Tibial nerve (tissue), 4 donors: ENCODE measurements around the gene ZNF747. TPM values are rescaled to one million over a fixed set of nuclear protein-coding genes. Genes with fewer than 3 reads are reported as not detected.

Experiments used
- DNase-seq, 2 donors: peaks; one replicate each; pipeline ENCODE4 v3.0.0-alpha.2; 2019; ENCODE audit warnings: low spot score in 2 of 2
- H3K27ac ChIP-seq, 4 donors: fragments of 200-600 bp; sonication (generic) in 3 of 4; one replicate each; pipeline ENCODE4 v1.5.1; 2017 to 2019; ENCODE audit warnings: mild to moderate bottlenecking in 1 of 4
- H3K27me3 ChIP-seq, 2 donors: fragments of 200-600 bp; sonication (generic) in 1 of 2; one replicate each; pipeline versions ENCODE4 v1.5.1 to v1.6.0; 2017 to 2019
- H3K36me3 ChIP-seq, 3 donors: fragments of 200-600 bp; sonication (generic); one replicate each; pipeline ENCODE4 v1.5.1; 2018 to 2019
- H3K4me1 ChIP-seq, 4 donors: fragments of 200-600 bp; sonication (generic) in 3 of 4; one replicate each; pipeline ENCODE4 v1.5.1; 2017 to 2019
- H3K4me3 ChIP-seq, 4 donors: fragments of 200-600 bp; sonication (generic) in 3 of 4; one replicate each; pipeline ENCODE4 v1.5.1; 2017 to 2019; ENCODE audit warnings: mild to moderate bottlenecking in 1 of 4, moderate library complexity in 1 of 4
- H3K9me3 ChIP-seq, 4 donors: fragments of 200-600 bp; sonication (generic) in 3 of 4; one replicate each; pipeline ENCODE4 v1.5.1; 2017 to 2019
- EP300 ChIP-seq, 2 donors: sonication (generic); formaldehyde crosslinking; IDR thresholded peaks; one replicate each; pipeline ENCODE4 v1.6.1; 2017; ENCODE audit warnings: antibody characterized with exemption in 2 of 2, mild to moderate bottlenecking in 1 of 2
- POLR2A ChIP-seq, 2 donors: fragments of 450-650 bp; IDR thresholded peaks; one replicate each; pipeline ENCODE4 v1.6.1; 2017; ENCODE audit warnings: antibody characterized with exemption in 2 of 2, mild to moderate bottlenecking in 2 of 2, moderate library complexity in 2 of 2
- WGBS, 2 donors: methylation state at CpG; one replicate each; pipeline ENCODE4 v1.1.5; 2018; 5-methylcytosine and 5-hydroxymethylcytosine counted together
- total RNA-seq, 4 donors: library from RNA; depleted of rRNA; stranded (reverse); fragments of >200 nt; gene quantifications; one replicate each; pipeline ENCODE4 v1.1.0, GENCODE V29; 2016
- TF ChIP-seq, protein P1 (sequence below), 5 experiments: fragments of 200-600 bp in 3 of 5; fragments of 450-650 bp in 2 of 5; sonication (generic) in 3 of 5; IDR thresholded peaks; one replicate each; pipeline ENCODE4 v1.5.1; 2016 to 2019; ENCODE audit warnings: antibody characterized with exemption in 5 of 5, mild to moderate bottlenecking in 3 of 5, moderate library complexity in 2 of 5

The ZNF747 gene
- total RNA-seq, 4 donors from 2014 or later = 17.4 to 22.2 (median 19.6) TPM

DNA sequence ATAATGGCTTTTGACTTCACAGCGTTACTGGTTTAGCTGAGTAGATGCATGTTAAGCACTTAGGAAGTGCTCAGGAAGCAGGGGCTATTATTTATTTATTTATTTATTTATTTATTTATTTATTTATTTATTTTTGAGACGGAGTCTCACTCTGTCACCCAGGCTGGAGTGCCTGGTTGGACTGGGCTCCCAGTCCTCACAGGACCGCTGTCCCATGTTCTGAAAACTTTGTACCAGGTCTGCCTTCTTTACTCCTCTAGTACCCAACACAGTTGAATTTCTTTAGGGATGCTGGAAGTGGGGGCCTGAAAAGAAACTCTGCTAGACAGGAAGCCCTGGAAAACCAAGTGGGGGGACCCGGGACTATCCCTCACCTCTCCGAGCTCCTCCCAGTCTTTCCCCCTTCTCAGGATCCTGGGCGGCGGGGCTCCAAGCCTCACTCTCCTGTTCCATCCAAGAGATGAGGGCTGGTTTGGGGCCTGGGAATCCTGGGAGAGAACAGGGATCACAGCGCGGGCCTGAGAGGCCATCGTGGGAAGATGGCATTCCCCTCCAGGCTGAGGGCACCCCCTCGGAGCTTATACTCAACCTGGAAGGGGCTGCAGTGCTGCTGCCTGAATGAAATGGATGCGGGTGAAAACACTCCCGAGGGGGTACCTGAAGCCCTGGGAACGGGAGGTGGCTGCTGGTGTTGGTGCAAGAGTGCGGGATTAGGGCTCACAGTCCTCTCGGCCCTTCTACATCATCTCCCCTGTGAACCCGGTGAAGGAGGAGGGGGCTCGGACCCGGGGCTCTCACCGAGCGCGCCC is 36.2 kb upstream of the ZNF747 start:
- Histone ChIP-seq H3K36me3 (peaks cover 0 to 3% (median 0%) of the 10 kb centered on the region in 3 donors), H3K4me3 (peak overlapping the region; percentile 63 to 96 (median 81)), H3K27ac (peak overlapping the region; percentile 93 to 100 (median 95)), H3K27me3 (no peaks in the 10 kb centered on the region), H3K4me1 (peaks cover 0 to 26% (median 19%) of the 10 kb centered on the region in 4 donors), H3K9me3 (no peaks in the 10 kb centered on the region)
- DNase-seq = peak in 1 of 2 donors; percentile 35
- 7 to 15% methylated on average over 10 to 22 of the region's 22 CpGs for WGBS, 2 donors
- TF ChIP-seq POLR2A (IDR thresholded peaks at IDR 0.05) = no peak
- no peak for TF ChIP-seq EP300 (IDR thresholded peaks at IDR 0.05)
- TF ChIP-seq, protein P1, sequence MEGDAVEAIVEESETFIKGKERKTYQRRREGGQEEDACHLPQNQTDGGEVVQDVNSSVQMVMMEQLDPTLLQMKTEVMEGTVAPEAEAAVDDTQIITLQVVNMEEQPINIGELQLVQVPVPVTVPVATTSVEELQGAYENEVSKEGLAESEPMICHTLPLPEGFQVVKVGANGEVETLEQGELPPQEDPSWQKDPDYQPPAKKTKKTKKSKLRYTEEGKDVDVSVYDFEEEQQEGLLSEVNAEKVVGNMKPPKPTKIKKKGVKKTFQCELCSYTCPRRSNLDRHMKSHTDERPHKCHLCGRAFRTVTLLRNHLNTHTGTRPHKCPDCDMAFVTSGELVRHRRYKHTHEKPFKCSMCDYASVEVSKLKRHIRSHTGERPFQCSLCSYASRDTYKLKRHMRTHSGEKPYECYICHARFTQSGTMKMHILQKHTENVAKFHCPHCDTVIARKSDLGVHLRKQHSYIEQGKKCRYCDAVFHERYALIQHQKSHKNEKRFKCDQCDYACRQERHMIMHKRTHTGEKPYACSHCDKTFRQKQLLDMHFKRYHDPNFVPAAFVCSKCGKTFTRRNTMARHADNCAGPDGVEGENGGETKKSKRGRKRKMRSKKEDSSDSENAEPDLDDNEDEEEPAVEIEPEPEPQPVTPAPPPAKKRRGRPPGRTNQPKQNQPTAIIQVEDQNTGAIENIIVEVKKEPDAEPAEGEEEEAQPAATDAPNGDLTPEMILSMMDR (IDR thresholded peaks at IDR 0.05) = no peak

- H3K27ac ChIP-seq = peak overlapping the region in 3 of 4 donors; percentile 93 to 100 (median 96)
- peaks cover 0 to 26% (median 19%) of the 10 kb centered on the region in 4 donors for H3K4me1 ChIP-seq
- 91 to 92% methylated on average over 40 to 43 of the region's 44 CpGs for WGBS, 2 donors
- no peak for DNase-seq
- H3K36me3 ChIP-seq = peaks cover 0 to 3% (median 0%) of the 10 kb centered on the region in 3 donors
- no peaks in the 10 kb centered on the region for H3K9me3 ChIP-seq
- no peaks in the 10 kb centered on the region for H3K27me3 ChIP-seq
- TF ChIP-seq POLR2A (IDR thresholded peaks at IDR 0.05) = no peak
- TF ChIP-seq, protein P1 (IDR thresholded peaks at IDR 0.05) = no peak
- no peak for TF ChIP-seq EP300 (IDR thresholded peaks at IDR 0.05)
- peak overlapping the region in 2 of 4 donors; percentile 63 to 80 for H3K4me3 ChIP-seq
These were observed 35.3 kb upstream of the ZNF747 start for GRCh38 chr16:30569746-30570635.

GRCh38 chr16:30569281-30569680 is 34.6 kb upstream of the ZNF747 start:
- DNase-seq = no peak
- Histone ChIP-seq H3K27me3 (no peaks in the 10 kb centered on the region), H3K36me3 (peaks cover 0 to 3% (median 0%) of the 10 kb centered on the region in 3 donors), H3K9me3 (no peaks in the 10 kb centered on the region), H3K27ac (no peak overlapping the region), H3K4me1 (peaks cover 0 to 26% (median 19%) of the 10 kb centered on the region in 4 donors), H3K4me3 (no peak overlapping the region)
- TF ChIP-seq POLR2A (IDR thresholded peaks at IDR 0.05) (no peak), EP300 (IDR thresholded peaks at IDR 0.05) (no peak)
- TF ChIP-seq, protein P1 (IDR thresholded peaks at IDR 0.05) = no peak
- WGBS, 2 donors = 90 to 94% methylated on average over 3 of the region's 3 CpGs

DNA sequence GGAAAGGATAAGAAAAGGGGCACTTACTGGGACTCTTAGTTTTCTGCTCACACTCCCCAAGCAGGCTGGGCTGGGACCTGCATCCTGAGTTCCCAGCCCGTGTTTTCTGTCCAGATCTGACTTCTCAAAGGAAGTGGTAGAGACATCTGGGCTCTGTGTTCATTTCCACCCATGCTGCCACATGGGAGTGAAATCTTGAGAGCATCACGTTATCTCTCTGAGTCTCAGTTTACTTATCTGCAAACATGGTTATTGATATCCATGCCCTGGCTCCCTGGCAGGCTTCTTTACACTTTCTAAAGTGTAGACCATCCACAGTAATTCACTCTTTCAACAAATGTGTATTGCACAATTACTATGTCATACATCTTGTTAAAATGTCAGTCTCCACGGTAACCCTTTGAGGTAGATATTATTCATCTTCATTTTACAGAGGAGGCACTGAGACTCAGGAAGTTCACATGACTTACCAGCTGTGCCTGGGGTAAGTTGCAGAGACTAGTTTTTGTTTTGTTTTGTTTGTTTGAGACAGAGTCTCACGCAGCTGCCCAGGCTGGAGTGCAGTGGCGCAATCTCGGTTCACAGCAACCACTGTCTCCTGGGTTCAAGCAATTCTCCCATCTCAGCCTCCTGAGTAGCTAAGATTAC is 33.5 kb upstream of the ZNF747 start:
- 63 to 67% methylated on average over 6 of the region's 6 CpGs for WGBS, 2 donors
- Histone ChIP-seq H3K27ac (no peak overlapping the region), H3K9me3 (no peaks in the 10 kb centered on the region), H3K4me3 (no peak overlapping the region), H3K4me1 (peaks cover 0 to 26% (median 19%) of the 10 kb centered on the region in 4 donors), H3K27me3 (no peaks in the 10 kb centered on the region), H3K36me3 (peaks cover 0 to 3% (median 0%) of the 10 kb centered on the region in 3 donors)
- TF ChIP-seq, protein P1 (IDR thresholded peaks at IDR 0.05) = no peak
- no peak for TF ChIP-seq POLR2A (IDR thresholded peaks at IDR 0.05)
- TF ChIP-seq EP300 (IDR thresholded peaks at IDR 0.05) = no peak
- no peak for DNase-seq
